Retina (tissue), 1 donor: Measurements from ENCODE around the gene KRT34.
A peak's percentile ranks its signal among the peaks of the same experiment; 100 is the strongest.
"Not testable (repeated sequence)": the region's sequence is repeated elsewhere in the genome, so short reads cannot be mapped to it uniquely, and the experiment has no call there.

ENCODE experiments used
- DNase-seq: peaks from one replicate; pipeline ENCODE4 v3.0.0-alpha.2; 2016

Gene KRT34

GRCh38 chr17:41381943-41382342, at the start of gene KRT34:
Gene KRT34, minus strand, starts transcription at chr17:41382306. Its CDS starts 60 bp downstream, at chr17:41382246.
- not testable (repeated sequence) for DNase-seq

GRCh38 chr17:41430376-41430775, 48.3 kb upstream of the KRT34 start:
- DNase-seq, result not testable (repeated sequence)

GRCh38 chr17:41429667-41430066, 47.6 kb upstream of the KRT34 start:
- no peak for DNase-seq

GRCh38 chr17:41428591-41429291, 46.6 kb upstream of the KRT34 start:
- no peak for DNase-seq

GRCh38 chr17:41424111-41424635, 42.1 kb upstream of the KRT34 start, which contains the start of gene KRT37:
Gene KRT37, minus strand, starts transcription at chr17:41424585. Its CDS starts 62 bp downstream, at chr17:41424523.
- DNase-seq, result no peak

- not testable (repeated sequence) for DNase-seq
Observed at GRCh38 chr17:41422586-41422985, 40.5 kb upstream of the KRT34 start.

- DNase-seq, result no peak
Observed at GRCh38 chr17:41421617-41422016, 39.5 kb upstream of the KRT34 start.

GRCh38 chr17:41421116-41421515, 39.0 kb upstream of the KRT34 start:
- no peak for DNase-seq

GRCh38 chr17:41420134-41420533, 38.0 kb upstream of the KRT34 start:
- DNase-seq, result no peak

- DNase-seq, result no peak
Observed at GRCh38 chr17:41419716-41420115, 37.6 kb upstream of the KRT34 start.

GRCh38 chr17:41418116-41418860, 36.2 kb upstream of the KRT34 start:
- DNase-seq, result no peak

GRCh38 chr17:41417576-41418015, 35.5 kb upstream of the KRT34 start:
- no peak for DNase-seq

DNA sequence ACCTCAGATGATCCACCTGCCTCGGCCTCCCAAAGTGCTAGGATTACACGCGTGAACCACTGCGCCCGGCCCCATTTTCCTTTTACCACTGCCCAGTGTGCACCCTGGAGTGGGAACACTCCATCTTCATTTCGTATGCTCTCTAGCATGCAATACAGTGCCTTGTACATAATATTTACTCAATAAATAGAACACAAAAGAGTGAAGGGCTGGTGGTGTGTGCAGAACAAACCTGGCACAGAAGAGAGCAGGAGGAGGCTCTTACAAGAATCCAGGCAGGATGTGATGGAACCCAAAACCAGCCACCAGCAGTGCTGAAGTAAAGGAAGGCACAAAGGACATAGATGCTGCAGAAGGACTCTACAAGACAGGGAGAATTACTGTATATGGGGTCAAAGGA, 35.0 kb upstream of the KRT34 start:
- DNase-seq, result no peak

- DNase-seq, result no peak
Observed at GRCh38 chr17:41416479-41416878, 34.4 kb upstream of the KRT34 start.

DNA sequence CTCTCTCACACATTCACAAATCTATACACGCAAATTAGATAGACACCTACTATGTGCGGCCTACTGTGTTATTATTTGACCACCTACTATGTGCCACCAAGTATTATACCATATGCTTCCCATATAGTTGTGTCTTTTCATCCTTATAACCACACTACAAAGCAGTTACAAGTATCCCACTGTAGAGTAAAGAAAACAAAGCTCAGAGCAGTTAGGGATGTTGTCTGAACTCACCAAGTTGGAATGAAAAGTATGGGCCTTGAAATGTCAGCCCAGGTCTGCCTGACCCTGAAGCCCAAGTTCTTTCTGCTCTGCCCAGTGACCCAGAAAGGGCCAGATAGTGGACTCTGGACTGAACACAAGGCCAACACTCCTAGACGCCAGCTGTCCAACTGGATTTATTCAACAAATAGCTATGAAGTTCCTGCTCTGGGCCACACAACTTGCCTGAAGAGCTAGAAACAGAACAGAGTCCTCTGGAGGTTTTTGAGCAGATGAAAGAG, 33.8 kb upstream of the KRT34 start:
- DNase-seq, result no peak

DNA sequence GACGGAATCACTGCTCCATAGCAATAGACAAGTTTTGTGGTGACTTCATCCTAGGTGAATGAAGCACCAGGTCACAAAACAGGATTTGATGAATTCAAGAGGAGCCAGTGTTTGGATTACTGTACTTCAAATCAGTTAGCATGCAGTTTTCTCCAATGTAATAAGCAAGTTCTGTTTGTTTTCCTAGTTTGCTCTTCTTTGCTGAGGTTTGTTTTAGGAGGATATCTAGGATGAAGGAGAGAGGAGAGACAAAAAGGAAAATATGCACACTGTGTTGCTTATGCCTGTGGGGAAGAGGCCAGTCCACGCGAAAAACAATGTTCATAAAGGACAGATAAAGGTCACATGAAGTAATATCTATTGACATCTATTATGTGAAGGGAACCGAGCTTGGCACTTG, 33.3 kb upstream of the KRT34 start:
- DNase-seq, result no peak

GRCh38 chr17:41413982-41414381, 31.9 kb upstream of the KRT34 start:
- no peak for DNase-seq

DNA sequence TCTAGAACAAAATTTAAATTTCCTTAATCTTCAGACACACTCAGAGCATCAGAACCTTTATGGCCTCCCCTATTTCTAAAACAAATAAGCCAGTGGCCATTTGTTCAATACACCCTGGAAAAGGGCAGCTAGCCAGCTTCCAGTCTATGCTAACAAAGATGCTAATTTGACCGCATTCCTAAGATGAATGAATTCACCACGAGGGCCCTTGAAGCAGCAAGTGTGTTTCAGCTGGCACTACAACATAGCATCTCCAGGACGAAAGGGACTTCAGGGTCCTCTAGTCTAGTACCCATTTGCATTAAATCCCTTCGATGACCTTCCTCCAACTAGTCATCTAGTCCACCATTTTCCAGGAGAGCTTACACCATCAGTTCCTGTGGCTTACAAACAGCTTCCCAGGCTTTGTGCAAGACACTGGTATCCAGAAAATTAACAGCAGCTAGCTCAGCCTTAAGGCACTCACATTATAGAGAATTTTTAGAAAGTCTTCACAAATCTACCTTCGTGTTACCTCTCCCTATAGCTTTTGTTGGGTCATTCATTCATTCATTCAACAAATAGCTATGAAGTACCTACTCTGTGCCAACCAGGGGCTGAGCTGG, 31.3 kb upstream of the KRT34 start:
- no peak for DNase-seq

DNA sequence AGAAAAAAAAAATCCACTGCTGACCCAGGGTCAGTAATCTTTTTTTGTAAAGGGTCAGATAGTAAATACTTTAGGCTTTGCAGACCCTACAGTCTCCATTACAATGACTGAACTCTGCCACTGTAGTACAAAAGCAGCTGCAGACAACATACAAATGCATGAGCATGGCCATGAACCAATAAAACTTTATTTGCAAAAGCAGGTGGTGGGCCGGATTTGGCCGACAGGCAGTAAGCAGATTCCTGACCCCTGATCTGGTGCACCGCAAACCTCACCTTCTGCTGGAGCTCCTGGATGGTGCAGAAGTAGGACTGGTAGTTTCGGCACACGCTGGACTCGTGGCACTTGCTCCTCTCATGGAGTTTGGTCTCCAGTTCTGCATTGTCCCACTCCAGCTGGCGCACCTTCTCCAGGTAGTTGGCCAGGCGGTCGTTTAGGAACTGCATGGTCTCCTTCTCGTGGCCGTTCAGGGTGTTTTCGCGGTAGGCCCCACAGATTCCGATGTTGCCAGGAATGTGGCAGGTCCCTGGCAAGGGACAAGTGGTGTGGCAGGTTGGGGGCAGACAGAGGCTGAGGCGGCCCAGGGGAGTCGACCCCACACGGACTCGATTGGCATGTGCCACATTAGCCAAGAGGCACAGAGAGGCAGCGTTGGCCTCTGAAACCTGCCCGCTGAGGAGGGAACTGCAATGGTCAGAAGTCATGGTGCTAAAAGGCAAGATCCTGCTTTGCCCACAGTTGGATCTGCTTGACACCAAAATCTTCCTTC, 29.1 kb upstream of the KRT34 start:
- DNase-seq, result no peak

DNA sequence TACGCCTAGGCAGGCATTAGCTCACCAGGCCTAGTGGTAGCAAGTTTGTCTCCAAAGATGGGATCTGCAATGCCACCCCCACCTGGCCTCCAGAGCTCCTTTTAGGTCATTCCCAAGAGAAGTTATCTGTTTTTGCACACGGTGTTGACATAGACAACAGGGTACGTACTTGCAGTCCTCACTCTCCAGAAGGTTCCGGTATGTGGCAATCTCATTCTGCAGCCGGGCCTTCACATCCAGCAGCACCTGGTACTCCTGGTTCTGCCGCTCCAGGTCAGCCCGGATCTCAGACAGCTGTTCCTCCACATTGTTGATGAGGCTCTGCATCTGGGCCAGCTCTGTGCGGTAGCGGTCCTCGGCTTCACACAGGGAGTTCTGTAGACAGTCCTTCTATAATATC, 25.1 kb upstream of the KRT34 start:
- no peak for DNase-seq

DNA sequence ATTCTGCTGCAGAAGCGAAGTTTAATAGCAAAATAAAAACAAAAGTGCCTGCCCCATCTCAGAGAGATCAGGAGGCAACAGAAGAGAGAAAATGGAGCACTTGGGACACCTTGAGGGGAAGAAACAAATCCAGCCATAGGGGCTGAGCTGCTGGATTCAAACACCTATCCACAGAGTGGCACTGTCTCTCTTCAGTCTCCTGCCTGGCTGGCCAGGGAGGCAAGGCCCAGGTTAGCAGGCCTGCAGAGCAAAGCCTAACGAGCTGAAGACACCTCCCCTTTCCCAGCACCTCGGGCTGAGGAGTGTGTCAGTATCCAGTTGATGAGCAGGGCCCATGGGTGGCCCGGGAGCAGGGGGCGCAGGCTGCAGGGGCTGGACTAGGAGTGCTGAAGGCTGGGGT, 24.1 kb upstream of the KRT34 start:
- no peak for DNase-seq

DNA sequence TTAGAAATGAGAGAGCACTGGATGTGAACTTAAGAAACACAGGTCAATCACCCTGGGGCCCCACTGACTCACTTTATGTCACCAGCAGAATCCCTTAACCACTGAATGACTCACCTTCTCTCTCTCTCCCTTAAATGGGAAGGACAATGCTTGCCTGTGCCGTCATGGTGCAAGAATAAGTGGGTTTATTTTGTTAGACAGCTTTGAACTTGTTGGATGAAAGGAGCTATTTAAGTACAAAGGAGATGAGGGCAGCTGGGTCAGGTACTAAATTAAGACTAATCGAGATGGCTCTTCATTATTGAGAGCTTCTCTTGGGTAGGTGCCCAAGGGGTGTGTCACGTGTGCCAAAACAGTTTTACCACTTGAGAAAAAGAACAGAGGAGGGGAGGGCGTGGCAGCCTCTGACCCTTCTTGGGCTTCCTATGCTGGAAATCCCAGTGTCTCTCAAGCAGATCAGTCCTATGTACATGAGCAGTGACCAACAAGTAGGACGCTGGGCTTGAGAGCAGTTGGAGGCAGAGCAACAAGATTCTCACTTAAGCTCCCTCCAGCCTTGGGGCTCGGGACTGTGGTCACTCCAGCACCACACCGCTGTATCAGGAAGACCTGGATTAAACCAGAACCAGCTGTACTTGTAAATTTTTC, 22.0 kb upstream of the KRT34 start:
- peak; percentile 13 for DNase-seq
